Small intestine (tissue), 7 donors: ENCODE results near the gene OLFML3. TPM values are rescaled to one million over a fixed set of nuclear protein-coding genes. Genes with fewer than 3 reads are reported as not detected.

Source experiments
- DNase-seq, 2 donors: peaks; one replicate each; pipeline versions ENCODE4 v3.0.0 to v3.0.0-alpha.2; 2013
- FAIRE-seq: peaks from 2 replicates; lab custom pipeline; 2012; peaks lifted over from hg19 to GRCh38; lab: Jason Lieb, UNC
- H3K27ac ChIP-seq, 3 donors: one replicate each; pipeline ENCODE4 v1.5.1; 2013; ENCODE audit warnings: low read length in 2 of 3, mild to moderate bottlenecking in 2 of 3, control low read depth in 1 of 3, inconsistent platforms in 1 of 3, low read depth in 1 of 3, moderate library complexity in 1 of 3
- H3K27me3 ChIP-seq, 3 donors: one replicate each; pipeline ENCODE4 v1.6.1; 2013; ENCODE audit warnings: low read length in 3 of 3, inconsistent platforms in 1 of 3; ENCODE audit not compliant: control insufficient read depth in 3 of 3, insufficient read depth in 3 of 3
- H3K36me3 ChIP-seq, 3 donors: one replicate each; pipeline ENCODE4 v1.6.1; 2013; ENCODE audit warnings: low read length in 3 of 3, inconsistent platforms in 1 of 3, low read depth in 1 of 3, mild to moderate bottlenecking in 1 of 3, moderate library complexity in 1 of 3; ENCODE audit not compliant: control insufficient read depth in 3 of 3, insufficient read depth in 2 of 3
- H3K4me1 ChIP-seq, 3 donors: one replicate each; pipeline ENCODE4 v1.6.1; 2013; ENCODE audit warnings: low read length in 2 of 3, inconsistent platforms in 1 of 3, low read depth in 1 of 3, mild to moderate bottlenecking in 1 of 3, moderate library complexity in 1 of 3; ENCODE audit not compliant: control insufficient read depth in 3 of 3, insufficient read depth in 2 of 3
- H3K4me3 ChIP-seq, 3 donors: one replicate each; pipeline ENCODE4 v1.5.1; 2013; ENCODE audit warnings: low read length in 3 of 3, control low read depth in 1 of 3, inconsistent platforms in 1 of 3, low read depth in 1 of 3, mild to moderate bottlenecking in 1 of 3, moderate library complexity in 1 of 3
- H3K9me3 ChIP-seq, 2 donors: one replicate each; pipeline ENCODE4 v1.6.1; 2013; ENCODE audit warnings: low read depth in 1 of 2, low read length in 1 of 2; ENCODE audit not compliant: control insufficient read depth in 2 of 2, insufficient read depth in 1 of 2
- WGBS, 3 donors: extraction: QIAGEN DNeasy Blood & Tissue Kit; methylation state at CpG; one replicate each; pipeline ENCODE4 v1.1.7; 2013; 5-methylcytosine and 5-hydroxymethylcytosine counted together
- polyA plus RNA-seq, 4 donors: library from polyadenylated mRNA; stranded (reverse) in 3 of 4; unstranded in 1 of 4; fragments of 200-250 nt in 3 of 4; fragments of 120-200 nt in 1 of 4; gene quantifications; one replicate each; pipeline versions ENCODE4 v1.2.1 to v1.2.3, GENCODE V29; 2013
- donor health status: healthy with polysubstance abuse.
- donor health status: control.
- donor health status: control.
- donor health status: Bipolar disorder and iron deficiency.
- donor health status: healthy.

OLFML3 gene
- polyA plus RNA-seq, 4 donors, result 2.2 to 34.1 (median 12.5) TPM

DNA sequence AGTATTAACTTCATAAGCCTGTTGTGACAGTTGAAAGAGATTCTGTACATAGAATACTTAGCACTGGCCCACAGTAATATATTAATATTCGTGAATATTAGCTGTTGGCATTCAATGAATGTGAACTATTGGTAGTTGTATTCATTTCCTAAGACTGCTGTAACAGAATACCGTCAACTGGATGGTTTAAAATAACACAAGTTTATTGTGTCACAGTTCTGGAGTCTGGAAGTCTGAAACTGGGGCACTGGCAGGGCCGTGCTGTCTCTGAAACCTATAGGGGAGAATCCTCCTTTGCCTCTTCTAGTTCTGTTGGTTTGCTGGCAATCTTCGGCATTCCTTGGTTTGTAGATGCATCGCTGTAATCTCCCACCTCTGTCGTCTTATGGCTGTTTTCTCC, 47.5 kb downstream of the OLFML3 start:
- WGBS, 3 donors, result 88 to 93% (median 89%) methylated on average over 6 of the region's 6 CpGs
- no peak for FAIRE-seq
- no peaks in the 10 kb centered on the region for H3K9me3 ChIP-seq

More for the DNA sequence above, 47.5 kb downstream of the OLFML3 start:
- no peaks in the 10 kb centered on the region for H3K36me3 ChIP-seq
- no peaks in the 10 kb centered on the region for H3K27me3 ChIP-seq
- no peaks in the 10 kb centered on the region for H3K4me1 ChIP-seq
- no peak overlapping the region for H3K4me3 ChIP-seq
- DNase-seq, result no peak
- no peak overlapping the region for H3K27ac ChIP-seq

Other genes with a start within 250 kb of the OLFML3 start
- gene PHTF1, start 220.0 kb upstream of the OLFML3 start, polyA plus RNA-seq, result 1 to 10 TPM in 3 of 4 donors, under 1 TPM in 1; 0.67 to 6.7 (median 3.9) TPM
- gene RSBN1, start 167.0 kb upstream of the OLFML3 start, polyA plus RNA-seq, result 10 to 100 TPM in 1 of 4 donors, 1 to 10 TPM in 3; 4.7 to 19.5 (median 6.1) TPM
- gene PTPN22, start 107.8 kb upstream of the OLFML3 start, polyA plus RNA-seq, result 10 to 100 TPM in 2 of 4 donors, 1 to 10 TPM in 2; 2.0 to 20.1 (median 8.4) TPM
- 100 to 1,000 TPM in 2 of 4 donors, 10 to 100 TPM in 2; 14.8 to 214 (median 132) TPM for gene BCL2L15, start 91.9 kb upstream of the OLFML3 start, polyA plus RNA-seq
- 10 to 100 TPM; 12.4 to 33.8 (median 15.0) TPM for gene AP4B1, start 74.7 kb upstream of the OLFML3 start, polyA plus RNA-seq
- gene DCLRE1B, start 74.1 kb upstream of the OLFML3 start, polyA plus RNA-seq, result 1 to 10 TPM in 3 of 4 donors, under 1 TPM in 1; 0.45 to 5.8 (median 3.2) TPM
- gene HIPK1, start 50.1 kb upstream of the OLFML3 start, polyA plus RNA-seq, result 10 to 100 TPM in 3 of 4 donors, 1 to 10 TPM in 1; 9.5 to 30.0 (median 10.8) TPM
- under 1 TPM in 3 of 4 donors, not detected in 1; 0.04 to 0.54 (median 0.18) TPM for gene SYT6, start 174.4 kb downstream of the OLFML3 start, polyA plus RNA-seq